NCI-H1092 treated with DMSO at 0.1 percent for 48 hours (cell line): ENCODE measurements around the gene GNB1.
"Not testable (repeated sequence)": the region's sequence is repeated elsewhere in the genome, so short reads cannot be mapped to it uniquely, and the experiment has no call there.

Experiments
- DNase-seq: peaks from one replicate; lab custom pipeline; 2025; lab: John Stamatoyannopoulos, UW

Gene GNB1

DNA sequence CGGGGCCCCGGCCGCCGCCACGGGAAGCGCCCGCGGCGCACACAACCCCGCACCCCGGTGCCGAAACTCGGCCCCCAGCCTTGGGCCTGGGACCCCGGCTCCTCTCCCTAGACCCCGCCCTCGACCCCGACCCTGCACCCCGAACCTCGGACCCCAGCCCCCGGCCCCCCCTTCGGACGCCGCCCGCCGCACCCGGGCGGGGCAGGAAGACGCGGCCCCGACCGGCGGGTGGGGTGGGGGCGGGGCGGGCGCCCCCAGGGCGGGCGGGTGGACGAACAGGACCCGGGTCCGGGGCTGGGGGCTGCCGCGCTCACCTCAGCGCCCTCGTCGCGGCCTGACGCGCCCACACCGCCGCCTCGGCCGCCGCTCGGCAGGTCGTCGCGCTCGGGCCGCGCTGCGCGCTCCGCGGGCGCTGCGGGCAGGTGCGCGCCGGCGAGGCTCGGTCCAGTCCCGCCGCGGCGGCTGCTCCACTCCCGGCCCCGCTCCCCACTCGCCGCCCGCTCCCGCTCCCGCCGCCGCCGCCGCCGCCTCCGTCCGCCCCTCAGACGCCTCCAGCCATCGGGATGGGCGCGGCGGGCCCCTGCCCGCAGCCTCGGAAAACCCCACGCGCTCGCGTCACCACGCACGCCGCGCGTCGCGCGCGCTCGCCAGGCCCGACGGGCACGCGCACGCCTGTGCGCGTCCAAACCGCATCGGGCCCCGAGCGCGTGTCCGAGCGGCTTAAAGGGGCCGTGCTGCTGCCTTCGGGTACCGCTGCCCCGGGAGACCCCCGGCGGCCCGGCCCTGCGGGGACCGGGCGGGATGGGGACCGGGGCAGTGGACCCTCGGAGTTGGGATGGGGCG, at the start of gene GNB1:
Gene GNB1 (minus strand): TSS at position 582 of the 843 bp plus-strand sequence. CDS start 65,634 bp downstream, outside the sequence.
- DNase-seq = peak; percentile 70

- DNase-seq = no peak
Measured at GRCh38 chr1:1940123-1940425, 49.2 kb upstream of the GNB1 start.

DNA sequence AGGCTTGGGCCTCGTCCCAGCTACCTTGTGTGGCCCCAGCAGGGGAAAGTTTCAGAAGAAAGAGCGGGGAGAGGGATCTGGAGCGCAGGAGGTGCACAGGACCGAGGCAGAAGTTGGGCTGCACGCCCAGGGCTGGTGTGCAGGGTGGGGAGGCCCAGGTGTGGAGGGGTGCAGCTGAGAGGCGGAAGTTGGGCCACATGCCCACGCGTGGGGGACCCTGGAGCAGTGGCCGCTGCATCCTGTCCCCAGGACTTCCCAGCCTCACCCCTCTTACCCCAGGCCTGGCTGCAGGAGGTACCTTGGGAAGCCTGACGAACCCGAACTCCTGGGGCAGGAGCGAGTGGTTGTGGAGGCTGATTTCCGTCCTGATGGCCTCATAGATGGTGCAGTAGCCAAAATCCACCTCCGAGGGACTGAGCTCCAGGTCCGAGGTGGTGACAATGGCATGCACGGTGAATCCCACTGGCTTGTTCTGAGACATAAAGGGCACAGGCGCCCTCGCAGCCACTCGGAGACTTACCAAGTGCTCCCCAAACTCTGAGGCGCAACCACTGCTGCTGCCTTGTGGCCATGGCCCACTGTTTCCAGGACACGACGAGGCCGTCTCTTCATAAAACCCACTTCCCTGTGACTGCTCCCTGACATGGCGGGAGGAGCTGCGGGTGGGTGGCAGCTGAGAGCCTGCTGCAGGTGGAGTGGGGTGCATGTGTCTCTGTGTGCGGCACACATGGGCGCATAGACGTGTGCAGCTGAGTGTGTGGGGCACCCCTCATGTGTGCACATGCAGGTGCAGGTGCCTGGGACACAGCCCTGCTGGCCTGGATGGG, 48.6 kb upstream of the GNB1 start:
- no peak for DNase-seq

DNA sequence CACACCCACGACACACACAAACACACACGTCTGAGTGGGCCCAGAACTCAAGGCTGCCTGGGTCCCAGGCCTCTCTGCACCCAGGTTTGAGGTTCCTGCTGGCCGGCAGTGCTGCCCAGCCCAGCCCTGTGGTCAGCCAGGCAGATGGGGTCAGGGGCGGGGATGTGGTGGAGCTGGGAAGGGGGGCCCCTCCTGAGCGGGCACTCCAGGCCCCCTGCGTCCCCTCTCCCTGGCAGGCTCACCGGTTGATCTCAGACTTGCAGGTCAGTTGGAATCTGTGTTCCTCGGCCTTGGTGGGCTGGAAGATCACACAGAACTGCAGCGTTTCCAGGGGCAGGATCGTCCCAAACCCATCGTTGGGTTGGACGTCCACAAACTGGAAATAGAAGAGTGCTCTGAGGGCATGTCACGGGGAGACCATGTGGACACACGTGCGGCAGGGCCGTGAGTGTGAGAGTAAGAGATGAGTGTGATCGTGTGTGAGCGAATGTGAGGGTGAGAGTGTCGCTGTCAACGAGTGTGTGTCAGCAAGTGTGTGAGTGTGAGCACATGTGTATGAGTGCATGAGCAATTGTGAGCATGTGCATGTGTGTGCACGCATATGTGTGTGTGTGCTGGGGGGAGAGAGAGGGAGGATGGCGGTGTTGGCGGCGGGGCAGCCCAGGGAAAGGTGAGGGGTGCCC, 47.9 kb upstream of the GNB1 start:
- no peak for DNase-seq

- DNase-seq = no peak
Measured at GRCh38 chr1:1938276-1938573, 47.3 kb upstream of the GNB1 start.

- DNase-seq = no peak
Measured at GRCh38 chr1:1937549-1938275, 46.8 kb upstream of the GNB1 start.

- DNase-seq = no peak
Measured at GRCh38 chr1:1937061-1937460, 46.2 kb upstream of the GNB1 start.

DNA sequence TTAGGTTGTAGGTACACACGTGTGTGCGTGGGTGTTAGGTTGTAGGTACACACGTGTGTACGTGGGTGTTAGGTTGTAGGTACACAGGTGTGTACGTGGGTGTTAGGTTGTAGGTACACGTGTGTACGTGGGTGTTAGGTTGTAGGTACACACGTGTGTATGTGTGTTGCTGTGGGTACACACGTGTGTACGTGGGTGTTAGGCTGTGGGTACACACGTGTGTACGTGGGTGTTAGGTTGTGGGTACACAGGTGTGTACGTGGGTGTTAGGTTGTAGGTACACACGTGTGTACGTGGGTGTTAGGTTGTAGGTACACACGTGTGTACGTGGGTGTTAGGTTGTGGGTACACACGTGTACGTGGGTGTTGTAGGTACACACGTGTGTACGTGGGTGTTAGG, 44.0 kb upstream of the GNB1 start:
- not testable (repeated sequence) for DNase-seq

DNA sequence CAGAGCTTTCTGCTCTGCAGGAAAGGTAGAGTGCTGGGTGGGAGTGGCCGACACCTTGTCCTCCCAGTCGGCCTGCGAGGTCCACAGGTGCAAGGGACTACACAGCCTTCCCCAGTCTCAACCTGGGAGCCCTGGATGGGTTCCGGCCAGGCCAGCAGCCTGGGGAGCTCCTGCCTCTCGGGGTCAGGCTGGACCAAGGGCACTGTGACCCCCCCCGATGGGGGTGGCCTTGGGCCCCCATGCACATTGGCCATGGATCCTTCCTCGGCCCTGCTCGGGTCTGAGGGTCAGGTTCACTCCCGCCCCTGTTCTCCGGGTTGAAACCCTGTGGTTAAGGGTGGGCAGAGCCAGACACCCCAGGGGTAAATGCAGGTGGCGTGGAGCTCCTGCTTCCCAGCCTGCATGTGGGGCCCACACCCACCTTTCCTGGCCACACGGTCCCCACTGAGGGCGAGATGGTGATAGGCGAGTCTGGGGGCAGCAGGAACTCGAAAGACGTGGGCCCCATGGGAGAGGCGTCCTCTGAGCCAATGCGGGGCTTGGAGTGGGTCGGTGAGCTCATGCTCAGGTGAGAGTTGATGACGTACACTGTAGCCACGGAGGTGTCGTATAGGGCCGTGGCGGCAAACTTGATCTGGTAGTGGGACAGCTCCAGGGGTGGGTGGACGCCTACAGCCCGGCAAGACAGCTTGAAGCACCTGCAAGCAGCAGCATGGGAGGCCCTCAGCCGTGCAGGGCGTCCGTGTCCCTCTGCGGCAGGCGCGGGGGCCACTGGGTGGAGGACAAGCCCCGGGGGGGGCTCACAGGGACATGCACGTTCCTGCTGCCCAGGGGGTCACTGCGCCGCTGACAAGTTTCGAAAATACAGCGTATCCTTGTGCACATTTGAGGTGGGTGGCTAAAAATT, 39.0 kb upstream of the GNB1 start:
- no peak for DNase-seq

- no peak for DNase-seq
Measured at GRCh38 chr1:1929102-1929638, 38.3 kb upstream of the GNB1 start.

DNA sequence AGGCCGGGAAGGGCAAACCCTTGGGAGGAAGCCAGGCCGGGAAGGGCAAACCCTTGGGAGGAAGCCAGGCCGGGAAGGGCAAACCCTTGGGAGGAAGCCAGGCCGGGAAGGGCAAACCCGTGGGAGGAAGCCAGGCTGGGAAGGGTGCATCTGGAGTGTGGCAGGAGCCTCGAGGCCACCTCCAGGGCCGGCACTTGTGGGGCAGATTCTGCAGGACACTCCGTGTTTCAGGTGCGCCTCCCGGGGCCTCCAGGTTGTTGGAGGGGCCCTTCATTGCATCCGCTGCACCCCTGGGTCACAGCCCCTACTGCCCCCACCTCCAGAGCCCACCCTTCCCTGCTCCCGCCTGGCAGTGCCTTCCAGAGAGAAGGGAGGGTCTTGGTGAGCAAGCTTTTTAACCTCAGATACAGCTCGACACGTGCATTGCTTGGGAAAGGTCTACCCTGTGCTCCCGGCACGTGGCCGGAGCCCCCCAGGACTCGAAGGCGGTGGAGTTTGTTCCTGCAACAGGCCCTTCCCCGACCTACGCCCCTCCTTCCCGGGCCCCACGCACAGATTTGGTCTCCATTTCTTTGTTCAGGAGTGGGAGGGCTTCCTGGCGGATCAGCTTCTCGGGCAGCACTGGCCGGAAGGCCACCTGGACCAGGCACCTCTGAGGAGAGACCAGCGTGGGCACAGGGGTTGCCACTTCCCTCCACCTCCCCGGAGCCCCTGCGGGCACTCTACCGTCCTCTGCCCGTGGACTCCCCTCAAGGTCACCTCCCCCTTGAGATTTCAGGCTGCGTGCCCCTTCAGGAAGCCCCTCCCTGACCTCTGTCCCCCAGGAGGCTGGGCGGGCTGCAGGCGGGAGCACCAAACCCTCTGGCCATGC, 37.6 kb upstream of the GNB1 start:
- DNase-seq = no peak

DNA sequence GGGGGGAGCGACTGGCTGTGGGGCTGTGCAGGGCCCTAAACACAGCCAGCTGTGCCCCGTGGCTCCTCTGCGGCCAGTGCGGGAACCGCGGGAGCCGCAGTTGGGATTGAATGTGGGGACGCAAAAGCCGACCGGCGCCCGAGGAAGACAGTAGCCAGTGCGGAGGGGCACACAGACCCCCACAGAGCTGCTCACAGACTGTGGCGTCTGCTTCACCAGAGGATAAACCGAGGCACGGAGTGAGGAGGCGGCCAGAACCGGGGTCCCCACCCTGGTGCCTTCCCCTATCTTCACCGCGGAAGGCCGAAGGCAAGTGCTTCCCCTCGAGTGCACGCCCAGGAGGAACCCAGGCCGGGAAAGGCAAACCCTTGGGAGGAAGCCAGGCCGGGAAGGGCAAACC, 36.9 kb upstream of the GNB1 start:
- DNase-seq = no peak

DNA sequence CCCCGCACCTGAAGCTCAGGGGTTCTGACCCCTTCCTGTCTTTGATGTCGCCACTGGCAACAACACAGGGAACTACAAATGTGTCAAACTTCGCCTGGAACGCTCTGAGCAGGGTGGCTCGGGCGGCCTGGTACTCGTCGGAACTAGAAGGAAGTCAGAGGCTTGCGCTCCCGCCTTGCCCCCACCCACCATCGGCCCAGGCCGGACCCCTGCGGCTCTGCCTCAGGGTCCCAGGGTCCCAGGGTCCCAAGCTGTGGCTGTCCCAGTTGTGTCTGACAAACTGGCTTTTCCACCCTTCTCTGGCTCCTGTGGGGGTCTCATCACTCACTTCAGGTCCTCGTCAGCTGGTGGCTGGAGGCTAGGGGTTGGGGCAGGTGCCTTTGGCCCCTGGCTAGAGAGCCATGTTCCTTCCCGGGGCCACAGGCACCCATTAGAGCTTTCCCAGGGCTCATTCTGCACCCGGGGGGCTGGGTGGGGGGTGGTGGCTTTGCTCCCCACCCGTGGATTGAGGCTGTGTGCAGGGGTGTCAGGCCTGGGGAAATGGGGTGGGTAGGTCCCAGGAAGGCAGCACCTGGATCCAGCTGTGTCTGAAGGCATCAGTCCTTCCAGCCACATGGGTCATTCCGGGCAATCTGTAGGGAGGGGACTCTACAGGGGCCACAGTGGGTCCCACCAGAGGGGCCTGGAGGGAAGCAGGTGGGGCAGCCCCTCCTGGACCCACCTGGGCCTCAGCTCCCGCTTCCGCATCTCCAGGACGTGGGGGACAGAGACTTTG, 36.2 kb upstream of the GNB1 start:
- DNase-seq = no peak

- DNase-seq = no peak
Measured at GRCh38 chr1:1926346-1926811, 35.5 kb upstream of the GNB1 start.

GRCh38 chr1:1925437-1926345, 34.8 kb upstream of the GNB1 start:
- DNase-seq = no peak

DNA sequence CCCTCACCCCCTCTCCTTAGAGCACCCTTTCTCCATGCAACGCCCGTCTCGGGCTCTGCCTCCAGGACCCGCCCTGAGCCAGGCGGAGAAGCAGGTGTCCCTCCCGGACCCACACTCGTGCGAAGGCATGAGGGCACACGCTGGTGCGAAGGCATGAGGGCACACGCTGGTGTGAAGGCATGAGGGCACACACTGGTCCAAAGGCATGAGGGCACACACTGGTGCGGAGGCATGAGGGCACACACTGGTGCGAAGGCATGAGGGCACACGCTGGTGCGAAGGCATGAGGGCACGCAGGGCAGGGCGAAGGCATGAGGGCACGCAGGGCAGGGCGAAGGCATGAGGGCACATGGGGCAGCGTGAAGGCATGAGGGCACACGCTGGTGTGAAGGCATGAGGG, 34.0 kb upstream of the GNB1 start:
- no peak for DNase-seq

- DNase-seq = no peak
Measured at GRCh38 chr1:1924386-1924785, 33.5 kb upstream of the GNB1 start.
